Measurements from ENCODE around the gene B4GALT4.

B4GALT4 gene

DNA sequence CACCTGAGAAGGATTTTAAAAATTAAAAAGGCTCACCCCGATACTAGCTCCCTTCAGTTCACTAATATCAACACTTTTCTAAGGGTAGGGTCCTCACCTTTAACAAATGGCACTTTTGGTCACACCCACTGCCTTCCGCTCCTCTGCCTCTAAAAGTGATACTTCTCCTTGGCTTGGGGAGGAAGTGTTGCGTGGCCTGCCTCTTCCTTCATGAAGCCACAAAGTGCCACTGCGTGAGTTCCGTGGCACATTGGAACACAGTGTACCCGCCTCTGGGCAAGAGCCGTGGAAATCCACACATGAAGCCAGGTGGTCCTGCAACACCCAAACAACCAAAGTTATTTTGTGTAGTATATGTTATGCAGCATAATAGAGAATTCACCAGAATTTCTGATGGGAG, 3.9 kb downstream of the B4GALT4 start:
- no peak for DNase-seq

DNA sequence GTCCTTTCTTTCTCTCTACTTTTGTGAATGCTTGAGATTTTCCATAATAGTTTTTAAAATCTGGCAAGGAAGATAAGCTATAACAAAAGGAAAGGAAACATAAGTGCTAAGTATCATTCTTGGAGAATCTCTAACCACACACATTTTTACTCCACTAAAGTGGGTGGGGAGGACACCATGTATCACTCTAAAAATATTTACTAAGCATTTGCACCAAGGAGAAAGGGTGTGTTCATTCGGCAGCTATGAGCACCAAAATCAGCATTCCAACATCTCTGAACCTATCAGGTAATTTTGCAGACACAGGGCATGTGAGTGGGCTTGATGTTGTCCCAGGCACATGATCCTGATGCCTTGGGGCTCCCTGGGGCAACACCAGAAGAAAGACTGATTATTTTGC, 5.5 kb downstream of the B4GALT4 start:
- DNase-seq, result peak; percentile 77

GRCh38 chr3:119234610-119235009, 6.1 kb downstream of the B4GALT4 start:
- DNase-seq, result no peak

- no peak for DNase-seq
Observed at GRCh38 chr3:119230745-119231144, 9.9 kb downstream of the B4GALT4 start.

GRCh38 chr3:119230071-119230470, 10.6 kb downstream of the B4GALT4 start:
- DNase-seq, result no peak

DNA sequence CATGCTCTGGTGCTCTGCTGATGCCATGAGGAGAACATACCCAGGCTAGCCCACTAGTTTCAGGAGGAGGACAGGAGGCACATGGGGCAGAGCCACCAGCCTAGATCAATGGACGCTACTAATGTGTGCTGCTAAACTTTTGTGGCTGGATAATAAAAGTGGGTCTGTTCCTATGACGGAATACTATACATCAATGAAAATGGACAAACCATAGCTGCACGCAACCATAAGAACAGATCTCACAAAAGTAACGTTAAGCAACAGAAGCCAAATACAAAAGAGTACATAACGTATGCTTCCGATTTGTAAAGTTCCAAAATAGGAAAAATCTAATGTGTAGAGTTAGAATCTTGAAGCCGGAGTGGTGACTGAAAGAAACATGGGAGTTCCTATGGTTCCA, 11.5 kb downstream of the B4GALT4 start:
- DNase-seq, result no peak

- no peak for DNase-seq
Observed at GRCh38 chr3:119228373-119229145, 12.1 kb downstream of the B4GALT4 start.

GRCh38 chr3:119227070-119227850, 13.4 kb downstream of the B4GALT4 start:
- DNase-seq, result no peak

- DNase-seq, result no peak
Observed at GRCh38 chr3:119225121-119225520, 15.6 kb downstream of the B4GALT4 start.

DNA sequence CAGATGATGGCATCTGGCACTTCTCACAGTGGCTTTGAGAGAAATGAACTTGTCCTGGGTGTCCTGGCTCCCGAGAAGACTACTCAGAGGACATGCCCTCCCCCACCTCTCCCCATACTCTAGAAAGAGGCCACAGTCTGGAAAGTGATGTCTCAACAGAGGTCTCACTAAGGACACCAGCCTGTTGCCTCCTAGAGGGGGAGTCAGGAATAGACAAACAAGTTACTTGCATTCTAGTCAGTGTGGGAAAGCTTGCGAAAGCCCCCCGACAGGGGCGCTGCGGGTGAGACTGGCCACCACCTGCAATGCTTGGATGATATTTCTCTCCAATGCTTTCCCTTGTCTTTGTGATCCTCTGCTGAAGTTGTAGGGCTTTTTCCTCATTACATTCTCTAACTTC, 17.2 kb downstream of the B4GALT4 start:
- no peak for DNase-seq

DNA sequence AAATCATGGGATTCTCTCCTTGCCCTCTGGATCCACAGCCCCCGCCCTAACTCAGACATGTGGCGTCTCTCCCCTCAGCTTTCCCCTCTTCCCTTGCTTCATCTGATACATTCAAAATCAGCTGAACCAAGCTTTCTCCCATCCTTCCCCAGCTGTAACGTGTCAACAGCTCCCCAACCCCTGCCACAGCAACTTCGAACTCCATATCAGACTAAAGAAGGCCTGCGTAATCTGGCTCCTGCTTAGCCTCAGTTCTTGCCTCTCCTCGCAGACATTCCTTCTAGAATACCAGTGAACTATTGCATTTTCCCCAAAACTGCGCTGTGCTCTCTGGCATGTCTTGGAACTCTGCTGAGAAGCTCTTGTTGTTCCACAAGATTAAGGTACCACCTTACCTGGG, 18.3 kb downstream of the B4GALT4 start:
- no peak for DNase-seq

GRCh38 chr3:119221779-119222320, 18.8 kb downstream of the B4GALT4 start:
- peak; percentile 21 for DNase-seq

DNA sequence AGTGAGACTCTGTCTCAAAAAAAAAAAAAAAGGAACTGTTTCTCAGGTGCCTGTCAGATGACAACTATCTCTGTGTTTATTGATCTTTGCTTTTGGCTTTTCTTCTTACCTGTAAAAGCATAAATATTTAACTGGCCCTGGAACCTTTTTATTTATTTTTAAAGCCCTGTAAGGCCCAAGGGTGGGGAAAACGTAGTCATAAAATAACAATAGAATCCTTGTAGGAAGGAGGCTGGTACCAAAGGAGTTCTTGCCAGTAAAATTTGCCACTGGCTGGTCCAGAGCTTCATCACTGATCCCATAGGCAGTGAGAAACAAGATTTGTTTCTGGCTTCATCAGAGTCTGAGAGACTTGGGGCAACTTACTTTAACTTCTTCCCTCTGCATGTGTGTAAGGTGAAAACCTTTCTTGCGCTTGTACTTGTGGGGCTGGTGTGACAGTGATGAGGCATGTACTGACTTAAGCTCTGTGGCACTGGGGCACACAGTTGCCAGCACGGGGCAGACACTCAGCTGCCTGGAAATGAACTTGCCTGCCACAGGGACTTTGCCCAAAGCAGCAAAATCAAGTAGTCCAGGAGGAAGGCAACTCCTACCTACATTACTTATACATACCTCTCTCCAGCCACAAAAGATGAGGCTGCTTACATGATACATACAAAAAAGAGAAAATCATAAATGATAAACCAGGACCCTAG, 19.6 kb downstream of the B4GALT4 start:
- DNase-seq, result no peak

DNA sequence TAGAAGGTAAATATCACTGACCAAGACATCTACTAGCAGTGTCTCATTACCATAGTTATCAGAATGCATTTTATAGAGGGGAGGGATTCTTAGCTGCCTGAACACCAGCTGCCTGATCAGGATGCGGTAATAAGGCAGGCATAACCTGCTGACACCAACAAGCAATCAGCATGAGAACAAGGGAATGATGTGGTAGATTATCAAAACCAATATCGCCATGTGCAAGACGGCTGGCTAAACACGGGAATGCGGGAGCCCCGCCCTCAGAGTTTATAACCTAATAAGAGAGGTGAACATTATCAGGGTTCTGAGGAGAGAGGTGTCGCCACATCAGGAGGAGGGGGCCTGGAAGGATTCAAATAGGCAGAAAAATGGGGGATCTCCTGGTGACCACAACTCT, 20.5 kb downstream of the B4GALT4 start:
- DNase-seq, result no peak

GRCh38 chr3:119219069-119219468, 21.6 kb downstream of the B4GALT4 start:
- no peak for DNase-seq

- DNase-seq, result no peak
Observed at GRCh38 chr3:119211803-119212202, 28.9 kb downstream of the B4GALT4 start.

GRCh38 chr3:119211193-119211592, 29.5 kb downstream of the B4GALT4 start:
- no peak for DNase-seq

GRCh38 chr3:119207512-119207875, 33.2 kb downstream of the B4GALT4 start:
- no peak for DNase-seq

GRCh38 chr3:119206611-119207511, 33.8 kb downstream of the B4GALT4 start:
- DNase-seq, result no peak

DNA sequence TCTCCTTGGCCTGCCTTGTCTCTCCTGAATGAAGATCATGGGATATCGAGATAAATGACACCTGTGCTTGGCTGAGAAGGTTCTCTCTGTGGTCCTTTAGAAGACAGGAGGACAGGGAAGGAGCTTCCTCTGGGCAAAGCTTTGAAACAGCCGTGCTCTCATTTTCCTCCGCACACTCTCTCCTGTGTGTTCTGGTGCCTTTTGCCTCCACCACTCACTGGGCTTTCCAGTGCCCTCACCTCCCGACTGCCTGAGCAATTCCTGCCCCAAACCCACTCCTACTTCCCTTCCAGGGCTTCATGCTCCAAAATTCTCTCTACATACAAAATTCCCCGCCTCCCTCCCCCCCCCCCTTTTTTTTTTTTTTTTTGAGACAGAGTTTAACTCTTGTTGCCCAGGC, 35.0 kb downstream of the B4GALT4 start:
- no peak for DNase-seq

DNA sequence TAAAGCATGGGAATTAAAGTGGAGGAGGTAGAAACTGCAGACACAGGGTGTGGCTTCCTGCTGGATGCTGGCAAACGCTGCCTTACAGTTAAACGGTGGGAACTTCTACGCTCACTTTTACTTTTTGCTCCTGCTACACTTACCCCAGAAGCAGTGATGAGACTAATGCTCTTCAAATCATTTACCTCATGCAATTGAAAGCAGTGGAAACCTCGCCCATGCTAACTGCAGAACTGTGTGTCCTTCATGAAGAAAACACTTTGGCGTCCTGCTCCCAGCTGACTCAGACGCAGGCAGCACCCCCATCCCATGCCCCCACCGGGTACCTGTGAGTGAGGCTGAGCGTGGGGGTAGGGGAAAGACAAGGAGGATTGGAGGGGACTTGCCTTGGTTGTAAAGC, 35.5 kb downstream of the B4GALT4 start:
- DNase-seq, result no peak

- peak; percentile 30 for DNase-seq
Observed at GRCh38 chr3:119195911-119196310, 44.8 kb downstream of the B4GALT4 start.

DNA sequence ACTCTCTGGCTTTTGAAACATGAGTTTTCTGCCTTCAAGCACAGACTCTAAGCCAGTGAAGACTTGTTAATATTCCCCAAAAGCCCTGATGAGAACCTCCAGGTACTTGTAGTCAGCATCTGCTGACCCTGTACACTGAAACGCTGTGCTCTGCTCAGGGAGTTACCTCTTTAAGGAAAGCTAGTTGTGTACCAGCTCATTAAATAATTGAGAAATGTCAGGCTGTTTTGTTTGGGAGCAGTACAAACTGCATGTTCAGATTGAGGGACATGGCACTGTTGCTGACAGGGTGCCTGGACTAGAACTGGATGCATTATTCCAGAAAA, 45.6 kb downstream of the B4GALT4 start:
- no peak for DNase-seq

All from fibroblast of skin of right quadriceps (primary cell).